SU-DHL-6 (cell line): ENCODE results near the gene FKBP9.

Experiments used
- H2AFZ ChIP-seq: fragments of 200-600 bp; sonication (generic); 2 replicates; pipeline ENCODE4 v1.6.1; 2014; ENCODE audit warnings: low read depth, mild to moderate bottlenecking, moderate library complexity, mixed read lengths, antibody characterized with exemption, low read length; ENCODE audit not compliant: severe bottlenecking
- H3F3A ChIP-seq: fragments of 200-600 bp; shearing (Covaris generic); 2 replicates; pipeline ENCODE4 v1.6.0; 2016; ENCODE audit warnings: antibody characterized with exemption, mild to moderate bottlenecking; ENCODE audit not compliant: insufficient read depth
- H3K27ac ChIP-seq: fragments of 200-600 bp; sonication (generic); 2 replicates; pipeline ENCODE4 v1.5.1; 2016; ENCODE audit warnings: low read depth, mild to moderate bottlenecking, low read length, moderate library complexity, mixed read lengths
- H3K27me3 ChIP-seq: fragments of 200-600 bp; sonication (generic), shearing (Covaris generic); 2 replicates; pipeline ENCODE4 v1.6.0; 2014; ENCODE audit warnings: mild to moderate bottlenecking, low read length
- H3K36me3 ChIP-seq: fragments of 200-600 bp; sonication (generic); 2 replicates; pipeline ENCODE4 v1.6.1; 2014; ENCODE audit warnings: mild to moderate bottlenecking, low read length, mixed read lengths
- H3K4me2 ChIP-seq: fragments of 300-600, 200-600 bp; shearing (Covaris generic), sonication (generic); 2 replicates; pipeline ENCODE4 v1.6.0; 2014; ENCODE audit warnings: low read length, low read depth, mild to moderate bottlenecking; ENCODE audit not compliant: poor library complexity, severe bottlenecking
- H3K4me3 ChIP-seq: fragments of 200-600 bp; sonication (generic); 2 replicates; pipeline ENCODE4 v1.5.1; 2014; ENCODE audit warnings: antibody characterized with exemption, low read length, mild to moderate bottlenecking, mixed read lengths; ENCODE audit not compliant: insufficient read depth, poor library complexity, severe bottlenecking
- H3K79me2 ChIP-seq: fragments of 200-600 bp; sonication (generic); 2 replicates; pipeline ENCODE4 v1.6.1; 2014; ENCODE audit warnings: mild to moderate bottlenecking, low read length, moderate library complexity; ENCODE audit not compliant: insufficient read depth
- H3K9ac ChIP-seq: fragments of 200-600 bp; sonication (generic); 2 replicates; pipeline ENCODE4 v1.7.0; 2014; ENCODE audit warnings: mild to moderate bottlenecking, low read length
- H3K9me2 ChIP-seq: fragments of 200-600 bp; sonication (generic); replicated peaks from 2 replicates; pipeline ENCODE4 v1.6.1; 2014; ENCODE audit warnings: low read length; ENCODE audit not compliant: insufficient read depth
- H3K9me3 ChIP-seq: fragments of 200-600 bp; sonication (generic); 2 replicates; pipeline ENCODE4 v1.6.1; 2014; ENCODE audit warnings: low read length, mixed read lengths; ENCODE audit not compliant: insufficient read depth
- H4K20me1 ChIP-seq: fragments of 200-600 bp; sonication (generic); 2 replicates; pipeline ENCODE4 v1.6.1; 2014; ENCODE audit warnings: low read depth, mild to moderate bottlenecking, antibody characterized with exemption, low read length, moderate library complexity, mixed read lengths
- CTCF ChIP-seq: fragments of 200-600 bp; sonication (generic); IDR thresholded peaks from one replicate; pipeline ENCODE4 v1.5.1; 2017; ENCODE audit warnings: antibody characterized with exemption, mild to moderate bottlenecking, low read length, moderate library complexity; ENCODE audit not compliant: insufficient read depth, poor library complexity, severe bottlenecking
- EZH2phosphoT487 ChIP-seq: fragments of 200-600 bp; sonication (generic), shearing (Covaris generic); conservative IDR thresholded peaks from 2 replicates; pipeline ENCODE4 v1.6.1; 2018; ENCODE audit warnings: mild to moderate bottlenecking, antibody characterized with exemption, low read length, moderate library complexity, mixed read lengths

Gene FKBP9

GRCh38 chr7:33044401-33044718 is 87.1 kb downstream of the FKBP9 start:
- Histone ChIP-seq H3K27me3 (no peaks in the 10 kb centered on the region), H3K9me2 (no peaks in the 10 kb centered on the region), H3K9me3 (no peaks in the 10 kb centered on the region), H3K36me3 (peaks cover 3% of the 10 kb centered on the region; the same call in 1 of the 2 replicates), H3F3A (peaks cover 31% of the 10 kb centered on the region), H3K9ac (no peak overlapping the region), H4K20me1 (peaks cover 68% of the 10 kb centered on the region), H3K27ac (no peak overlapping the region), H2AFZ (no peak overlapping the region), H3K4me2 (no peak overlapping the region), H3K4me3 (no peak overlapping the region), H3K79me2 (peaks cover 94% of the 10 kb centered on the region)
- TF ChIP-seq CTCF (no peak), EZH2phosphoT487 (no peak)

- no peak overlapping the region for H2AFZ ChIP-seq
- H3K79me2 ChIP-seq = peaks cover 94% of the 10 kb centered on the region
- peaks cover 3% of the 10 kb centered on the region; the same call in 1 of the 2 replicates for H3K36me3 ChIP-seq
- H3K9ac ChIP-seq = no peak overlapping the region
- no peak overlapping the region for H3K27ac ChIP-seq
- H3K9me3 ChIP-seq = no peaks in the 10 kb centered on the region
- peaks cover 28% of the 10 kb centered on the region for H3F3A ChIP-seq
- H3K4me2 ChIP-seq = no peak overlapping the region
- no peaks in the 10 kb centered on the region for H3K9me2 ChIP-seq
- H4K20me1 ChIP-seq = peaks cover 67% of the 10 kb centered on the region
- no peak overlapping the region for H3K4me3 ChIP-seq
- TF ChIP-seq CTCF (no peak), EZH2phosphoT487 (no peak)
- H3K27me3 ChIP-seq = no peaks in the 10 kb centered on the region
Measured at GRCh38 chr7:33044986-33045385, 87.7 kb downstream of the FKBP9 start.

GRCh38 chr7:33048257-33048656 is 91.0 kb downstream of the FKBP9 start:
- Histone ChIP-seq H3K4me2 (no peak overlapping the region), H4K20me1 (peaks cover 69% of the 10 kb centered on the region), H3K4me3 (no peak overlapping the region), H2AFZ (no peak overlapping the region), H3K9me3 (no peaks in the 10 kb centered on the region), H3K36me3 (peaks cover 3% of the 10 kb centered on the region; the same call in 1 of the 2 replicates), H3K9ac (no peak overlapping the region), H3K9me2 (no peaks in the 10 kb centered on the region), H3K27me3 (no peaks in the 10 kb centered on the region), H3K27ac (no peak overlapping the region), H3K79me2 (peaks cover 93% of the 10 kb centered on the region), H3F3A (peaks cover 22% of the 10 kb centered on the region)
- TF ChIP-seq EZH2phosphoT487 = no peak
- TF ChIP-seq CTCF = no peak
